Measurements from ENCODE around the gene KY.

GRCh38 chr3:134649106-134649705 lies 1.6 kb downstream of the KY start:
- TF ChIP-seq POLR2A (IDR thresholded peaks at IDR 0.05; ENCODE audit: low read depth, low read length), result no peak
- TF ChIP-seq POLR2AphosphoS5 (IDR thresholded peaks at IDR 0.05; ENCODE audit: low read depth, low read length), result no peak
- TF ChIP-seq TAF1 (IDR thresholded peaks at IDR 0.05; ENCODE audit: borderline replicate concordance, low read depth, low read length), result no peak
